ENCODE results near the gene APBB2. TPM values are rescaled to one million over a fixed set of nuclear protein-coding genes. Genes with fewer than 3 reads are reported as not detected.

Gene APBB2
- total and polyA plus RNA-seq, 2 donors (not counting 1 experiment from before 2014, with no cell fraction given), result 4.4 to 15.8 TPM

- no peak for TF ChIP-seq EZH2 (IDR thresholded peaks at IDR 0.05; ENCODE audit: borderline replicate concordance, insufficient read depth, low read depth, low read length, poor library complexity, severe bottlenecking)
- TF ChIP-seq, protein P1, sequence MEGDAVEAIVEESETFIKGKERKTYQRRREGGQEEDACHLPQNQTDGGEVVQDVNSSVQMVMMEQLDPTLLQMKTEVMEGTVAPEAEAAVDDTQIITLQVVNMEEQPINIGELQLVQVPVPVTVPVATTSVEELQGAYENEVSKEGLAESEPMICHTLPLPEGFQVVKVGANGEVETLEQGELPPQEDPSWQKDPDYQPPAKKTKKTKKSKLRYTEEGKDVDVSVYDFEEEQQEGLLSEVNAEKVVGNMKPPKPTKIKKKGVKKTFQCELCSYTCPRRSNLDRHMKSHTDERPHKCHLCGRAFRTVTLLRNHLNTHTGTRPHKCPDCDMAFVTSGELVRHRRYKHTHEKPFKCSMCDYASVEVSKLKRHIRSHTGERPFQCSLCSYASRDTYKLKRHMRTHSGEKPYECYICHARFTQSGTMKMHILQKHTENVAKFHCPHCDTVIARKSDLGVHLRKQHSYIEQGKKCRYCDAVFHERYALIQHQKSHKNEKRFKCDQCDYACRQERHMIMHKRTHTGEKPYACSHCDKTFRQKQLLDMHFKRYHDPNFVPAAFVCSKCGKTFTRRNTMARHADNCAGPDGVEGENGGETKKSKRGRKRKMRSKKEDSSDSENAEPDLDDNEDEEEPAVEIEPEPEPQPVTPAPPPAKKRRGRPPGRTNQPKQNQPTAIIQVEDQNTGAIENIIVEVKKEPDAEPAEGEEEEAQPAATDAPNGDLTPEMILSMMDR (IDR thresholded peaks at IDR 0.05), result no peak
- Histone ChIP-seq H3K36me3 (replicated peaks in 1 of 2; ENCODE audit: control extremely low read depth in 1 of 2, control insufficient read depth in 1 of 2, extremely low read depth in 1 of 2, insufficient read depth in 2 of 2, low read length in 1 of 2) (no peaks in the 10 kb centered on the region), H3K4me3 (ENCODE audit: control extremely low read depth in 1 of 5, extremely low read depth in 1 of 5, insufficient read depth in 1 of 5, low read depth in 2 of 5, low read length in 4 of 5) (no peak overlapping the region), H3K9ac (ENCODE audit: low read length) (no peak overlapping the region), H3K27ac (ENCODE audit: low read length in 2 of 2) (no peak overlapping the region), H3K4me2 (replicated peaks; ENCODE audit: low read depth, low read length, poor library complexity, severe bottlenecking) (no peak overlapping the region), H3K9me3 (ENCODE audit: control extremely low read depth in 1 of 3, control insufficient read depth in 2 of 3, insufficient read depth in 1 of 3, low read length in 2 of 3) (no peaks in the 10 kb centered on the region), H3K79me2 (ENCODE audit: control insufficient read depth, insufficient read depth, low read length) (no peaks in the 10 kb centered on the region), H2AFZ (ENCODE audit: insufficient read depth, low read depth, low read length, poor library complexity, severe bottlenecking) (no peak overlapping the region), H3K4me1 (ENCODE audit: control insufficient read depth in 2 of 2, insufficient read depth in 2 of 2, low read length in 2 of 2) (no peaks in the 10 kb centered on the region), H4K20me1 (ENCODE audit: control insufficient read depth, insufficient read depth, low read length, poor library complexity, severe bottlenecking) (no peaks in the 10 kb centered on the region), H3K27me3 (replicated peaks in 1 of 4; ENCODE audit: control extremely low read depth in 1 of 4, control insufficient read depth in 3 of 4, insufficient read depth in 4 of 4, low read length in 3 of 4) (peaks cover 0 to 2% (median 0%) of the 10 kb centered on the region in 4 experiments)
- POLR2A ChIA-PET, result no interaction called here
- H3K9me3 Mint-ChIP-seq (ENCODE audit: insufficient read depth), result no peaks in the 10 kb centered on the region
- H3K27ac Mint-ChIP-seq, result no peak overlapping the region
- no CpG with 5 or more reads among the region's 4 CpGs for WGBS (ENCODE audit: insufficient coverage)
- peaks cover 16% of the 10 kb centered on the region for H3K27me3 Mint-ChIP-seq
- CTCF ChIA-PET, result no interaction called here
- H3K4me3 Mint-ChIP-seq, result no peak overlapping the region
- DNase-seq, result no peak
- ATAC-seq (ENCODE audit: low read depth), result no peak
- no peaks in the 10 kb centered on the region for H3K4me1 Mint-ChIP-seq
- intact Hi-C loops (cut with micrococcal nuclease), result no loop called here
Observed at GRCh38 chr4:41200486-41201017, 13.8 kb downstream of the APBB2 start.

- ChIA-PET CTCF (no interaction called here), POLR2A (no interaction called here)
- Histone ChIP-seq H3K36me3 (replicated peaks in 1 of 2; ENCODE audit: control extremely low read depth in 1 of 2, control insufficient read depth in 1 of 2, extremely low read depth in 1 of 2, insufficient read depth in 2 of 2, low read length in 1 of 2) (no peaks in the 10 kb centered on the region), H3K4me1 (ENCODE audit: control insufficient read depth in 2 of 2, insufficient read depth in 2 of 2, low read length in 2 of 2) (no peaks in the 10 kb centered on the region), H3K9me3 (ENCODE audit: control extremely low read depth in 1 of 3, control insufficient read depth in 2 of 3, insufficient read depth in 1 of 3, low read length in 2 of 3) (no peaks in the 10 kb centered on the region), H2AFZ (ENCODE audit: insufficient read depth, low read depth, low read length, poor library complexity, severe bottlenecking) (no peak overlapping the region), H3K27me3 (replicated peaks in 1 of 4; ENCODE audit: control extremely low read depth in 1 of 4, control insufficient read depth in 3 of 4, insufficient read depth in 4 of 4, low read length in 3 of 4) (peaks cover 0 to 2% (median 0%) of the 10 kb centered on the region in 4 experiments), H3K79me2 (ENCODE audit: control insufficient read depth, insufficient read depth, low read length) (no peaks in the 10 kb centered on the region), H3K27ac (ENCODE audit: low read length in 2 of 2) (no peak overlapping the region), H4K20me1 (ENCODE audit: control insufficient read depth, insufficient read depth, low read length, poor library complexity, severe bottlenecking) (no peaks in the 10 kb centered on the region), H3K4me2 (replicated peaks; ENCODE audit: low read depth, low read length, poor library complexity, severe bottlenecking) (no peak overlapping the region), H3K4me3 (ENCODE audit: control extremely low read depth in 1 of 5, extremely low read depth in 1 of 5, insufficient read depth in 1 of 5, low read depth in 2 of 5, low read length in 4 of 5) (no peak overlapping the region), H3K9ac (ENCODE audit: low read length) (no peak overlapping the region)
- Mint-ChIP-seq H3K27me3 (peaks cover 16% of the 10 kb centered on the region), H3K27ac (no peak overlapping the region), H3K4me1 (no peaks in the 10 kb centered on the region), H3K9me3 (ENCODE audit: insufficient read depth) (no peaks in the 10 kb centered on the region), H3K4me3 (no peak overlapping the region)
- ATAC-seq (ENCODE audit: low read depth) (no peak), DNase-seq (no peak)
- intact Hi-C loops (cut with micrococcal nuclease), result no loop called here
- no CpG with 5 or more reads among the region's 3 CpGs for WGBS (ENCODE audit: insufficient coverage)
- no peak for TF ChIP-seq EZH2 (IDR thresholded peaks at IDR 0.05; ENCODE audit: borderline replicate concordance, insufficient read depth, low read depth, low read length, poor library complexity, severe bottlenecking)
- TF ChIP-seq, protein P1 (IDR thresholded peaks at IDR 0.05), result no peak
Observed at GRCh38 chr4:41199788-41200187, 14.6 kb downstream of the APBB2 start.
